DOHH2 (cell line): ENCODE results near the gene PRDM5.

ENCODE experiments used
- H3F3A ChIP-seq: fragments of 200-600 bp; sonication (generic), shearing (Covaris generic); 2 replicates; pipeline ENCODE4 v1.6.0; 2016; ENCODE audit warnings: antibody characterized with exemption, mild to moderate bottlenecking; ENCODE audit not compliant: control insufficient read depth, insufficient read depth
- H3K27ac ChIP-seq: fragments of 200-600 bp; sonication (generic); 2 replicates; pipeline ENCODE4 v1.5.1; 2014; ENCODE audit warnings: low read depth, mild to moderate bottlenecking, low read length, moderate library complexity
- H3K27me3 ChIP-seq: fragments of 200-600 bp; sonication (generic); 2 replicates; pipeline ENCODE4 v1.6.1; 2014; ENCODE audit warnings: mild to moderate bottlenecking, low read length, mixed read lengths; ENCODE audit not compliant: control insufficient read depth
- H3K36me3 ChIP-seq: fragments of 200-600 bp; sonication (generic); 2 replicates; pipeline ENCODE4 v1.6.1; 2014; ENCODE audit warnings: mild to moderate bottlenecking, low read length, moderate library complexity, mixed read lengths; ENCODE audit not compliant: control insufficient read depth
- H3K4me1 ChIP-seq: fragments of 200-600 bp; sonication (generic); 2 replicates; pipeline ENCODE4 v1.6.1; 2014; ENCODE audit warnings: mild to moderate bottlenecking, low read length, mixed read lengths; ENCODE audit not compliant: control insufficient read depth
- H3K4me2 ChIP-seq: fragments of 200-600 bp; sonication (generic); 2 replicates; pipeline ENCODE4 v1.6.0; 2014; ENCODE audit warnings: mild to moderate bottlenecking, low read length, moderate library complexity
- H3K4me3 ChIP-seq: fragments of 200-600 bp; sonication (generic); 2 replicates; pipeline ENCODE4 v1.5.1; 2014; ENCODE audit warnings: mild to moderate bottlenecking, low read length, mixed read lengths
- H3K79me2 ChIP-seq: fragments of 200-600 bp; sonication (generic); 2 replicates; pipeline ENCODE4 v1.6.1; 2014; ENCODE audit warnings: mild to moderate bottlenecking, low read length, mixed read lengths; ENCODE audit not compliant: control insufficient read depth
- H3K9me2 ChIP-seq: fragments of 200-600 bp; sonication (generic); replicated peaks from 2 replicates; pipeline ENCODE4 v1.6.1; 2014; ENCODE audit warnings: mild to moderate bottlenecking, low read length, mixed read lengths; ENCODE audit not compliant: control insufficient read depth
- H3K9me3 ChIP-seq: fragments of 200-600 bp; sonication (generic); 2 replicates; pipeline ENCODE4 v1.6.1; 2014; ENCODE audit warnings: antibody characterized with exemption, low read length, mixed read lengths; ENCODE audit not compliant: control insufficient read depth, insufficient read depth
- H4K20me1 ChIP-seq: fragments of 200-600 bp; sonication (generic); 2 replicates; pipeline ENCODE4 v1.6.0; 2014; ENCODE audit warnings: low read depth, mild to moderate bottlenecking, antibody characterized with exemption, low read length, moderate library complexity; ENCODE audit not compliant: control insufficient read depth, insufficient read depth
- CTCF ChIP-seq: fragments of 200-600 bp; sonication (generic); IDR thresholded peaks from one replicate; pipeline ENCODE4 v1.5.1; 2014; ENCODE audit warnings: antibody characterized with exemption, mild to moderate bottlenecking, low read depth, low read length; ENCODE audit not compliant: poor library complexity, severe bottlenecking
- EZH2phosphoT487 ChIP-seq: fragments of 200-600 bp; sonication (generic); IDR thresholded peaks from 2 replicates; pipeline ENCODE4 v1.6.1; 2017; ENCODE audit warnings: borderline replicate concordance, mild to moderate bottlenecking, antibody characterized with exemption, low read length, moderate library complexity, mixed read lengths

The PRDM5 gene

GRCh38 chr4:120915336-120915735, 7.2 kb downstream of the PRDM5 start:
- H3K4me1 ChIP-seq = no peaks in the 10 kb centered on the region
- H3K4me3 ChIP-seq = no peak overlapping the region
- H3K4me2 ChIP-seq = no peak overlapping the region
- TF ChIP-seq CTCF (no peak), EZH2phosphoT487 (no peak)
- no peaks in the 10 kb centered on the region for H4K20me1 ChIP-seq
- no peaks in the 10 kb centered on the region for H3K27me3 ChIP-seq
- no peak overlapping the region for H3K27ac ChIP-seq
- H3K79me2 ChIP-seq = no peaks in the 10 kb centered on the region
- no peaks in the 10 kb centered on the region for H3F3A ChIP-seq
- H3K36me3 ChIP-seq = no peaks in the 10 kb centered on the region
- no peaks in the 10 kb centered on the region for H3K9me2 ChIP-seq
- H3K9me3 ChIP-seq = no peaks in the 10 kb centered on the region

GRCh38 chr4:120903419-120903818, 19.1 kb downstream of the PRDM5 start:
- H3F3A ChIP-seq = no peaks in the 10 kb centered on the region
- no peak overlapping the region for H3K4me2 ChIP-seq
- H3K9me2 ChIP-seq = no peaks in the 10 kb centered on the region
- no peaks in the 10 kb centered on the region for H3K27me3 ChIP-seq
- no peak overlapping the region for H3K4me3 ChIP-seq
- H3K4me1 ChIP-seq = no peaks in the 10 kb centered on the region
- H3K9me3 ChIP-seq = no peaks in the 10 kb centered on the region
- H3K79me2 ChIP-seq = no peaks in the 10 kb centered on the region
- H4K20me1 ChIP-seq = no peaks in the 10 kb centered on the region
- H3K27ac ChIP-seq = no peak overlapping the region
- no peak for TF ChIP-seq EZH2phosphoT487
- no peak for TF ChIP-seq CTCF
- no peaks in the 10 kb centered on the region for H3K36me3 ChIP-seq

GRCh38 chr4:120902925-120903324, 19.6 kb downstream of the PRDM5 start:
- no peak overlapping the region for H3K27ac ChIP-seq
- no peaks in the 10 kb centered on the region for H3K27me3 ChIP-seq
- H3K9me3 ChIP-seq = no peaks in the 10 kb centered on the region
- H3K79me2 ChIP-seq = no peaks in the 10 kb centered on the region
- H3K4me2 ChIP-seq = no peak overlapping the region
- H4K20me1 ChIP-seq = no peaks in the 10 kb centered on the region
- no peaks in the 10 kb centered on the region for H3F3A ChIP-seq
- TF ChIP-seq EZH2phosphoT487 (no peak), CTCF (no peak)
- H3K36me3 ChIP-seq = no peaks in the 10 kb centered on the region
- no peaks in the 10 kb centered on the region for H3K4me1 ChIP-seq
- H3K9me2 ChIP-seq = no peaks in the 10 kb centered on the region
- no peak overlapping the region for H3K4me3 ChIP-seq

GRCh38 chr4:120901731-120902130, 20.8 kb downstream of the PRDM5 start:
- no peaks in the 10 kb centered on the region for H3F3A ChIP-seq
- no peaks in the 10 kb centered on the region for H3K9me2 ChIP-seq
- no peaks in the 10 kb centered on the region for H3K36me3 ChIP-seq

More at GRCh38 chr4:120901731-120902130, 20.8 kb downstream of the PRDM5 start:
- Histone ChIP-seq H3K27me3 (no peaks in the 10 kb centered on the region), H3K27ac (no peak overlapping the region), H3K9me3 (no peaks in the 10 kb centered on the region), H4K20me1 (no peaks in the 10 kb centered on the region), H3K4me1 (no peaks in the 10 kb centered on the region), H3K4me2 (no peak overlapping the region), H3K79me2 (no peaks in the 10 kb centered on the region), H3K4me3 (no peak overlapping the region)
- TF ChIP-seq EZH2phosphoT487 (no peak), CTCF (no peak)
